T-helper 2 cell treated with Interferon-gamma antibody and Interleukin-4, amounts not matched to agents 100 ng/mL and 5 ng/mL, for 36 hours (primary cell): Measurements from ENCODE around the gene NR6A1. TPM values are rescaled to one million over a fixed set of nuclear protein-coding genes. Genes with fewer than 3 reads are reported as not detected.

Experiments used
- intact Hi-C: fragments of 100-400 bp; cut with micrococcal nuclease; formaldehyde crosslinking; loops from one replicate; pipeline ENCODE4 v1.15.1; 2023
- total RNA-seq: library from RNA; stranded (reverse); gene quantifications from 2 replicates; pipeline ENCODE4 v1.2.3, GENCODE V29; 2022

NR6A1 gene
- total RNA-seq, 1 donor from 2014 or later: 0.50 TPM

DNA sequence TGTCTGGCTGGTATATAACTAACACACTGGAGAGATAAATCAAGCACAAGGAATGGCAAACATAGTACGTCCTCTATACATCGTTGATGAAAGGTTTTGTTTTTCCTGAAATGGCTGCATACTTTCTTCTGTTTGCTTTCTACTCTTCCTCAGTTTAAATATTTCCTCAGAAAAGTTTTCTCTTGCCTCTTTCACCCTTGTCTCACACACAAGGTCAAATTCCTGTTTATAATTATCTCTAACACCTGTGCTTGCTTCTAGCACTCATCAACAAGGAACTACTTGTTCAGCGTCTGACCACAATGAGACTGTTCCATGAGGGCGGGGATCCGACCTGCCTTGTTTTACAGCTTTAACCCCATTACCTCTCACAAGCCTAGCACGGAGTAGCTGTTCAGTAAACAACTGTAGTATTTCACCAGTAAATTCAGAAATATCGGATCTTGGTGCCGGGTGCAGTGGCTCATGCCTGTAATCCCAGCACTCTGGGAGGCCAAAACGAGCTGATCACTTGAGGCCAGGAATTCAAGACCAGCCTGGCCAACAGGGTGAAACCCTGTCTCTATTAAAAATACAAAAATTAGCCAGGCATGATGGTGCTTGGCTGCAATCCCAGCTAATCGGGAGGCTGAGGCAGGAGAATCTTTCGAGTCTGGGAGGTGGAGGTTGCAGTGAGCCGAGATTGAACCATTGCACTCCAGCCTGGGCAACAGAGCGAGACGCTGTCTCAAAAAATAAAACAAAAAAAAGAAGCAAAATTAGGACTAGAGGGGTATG is 37.0 kb downstream of the NR6A1 start:
- intact Hi-C loops: no loop called here

DNA sequence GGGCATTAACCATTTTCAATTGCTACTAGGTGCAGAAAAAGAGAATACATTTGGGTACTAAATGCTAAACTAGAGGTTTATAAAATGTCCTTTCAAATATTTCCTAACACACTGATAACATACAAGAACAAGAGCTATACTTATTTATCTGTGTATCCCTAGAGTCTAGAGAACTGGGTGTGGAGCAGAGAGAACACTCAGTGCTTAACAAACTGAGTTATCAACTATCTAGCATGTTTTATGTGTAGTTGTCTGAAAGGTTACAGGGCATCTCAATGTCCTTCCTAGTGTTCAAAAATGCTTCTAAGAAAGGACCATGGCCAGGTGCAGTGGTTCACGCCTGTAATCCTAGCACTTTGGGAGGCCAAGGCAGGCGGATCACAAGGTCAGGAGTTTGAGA is 40.3 kb downstream of the NR6A1 start:
- intact Hi-C loops: loop anchor here (1.0 kb wide), 1 partner anchor 12 kb away; no protein-coding TSS in a partner anchor

DNA sequence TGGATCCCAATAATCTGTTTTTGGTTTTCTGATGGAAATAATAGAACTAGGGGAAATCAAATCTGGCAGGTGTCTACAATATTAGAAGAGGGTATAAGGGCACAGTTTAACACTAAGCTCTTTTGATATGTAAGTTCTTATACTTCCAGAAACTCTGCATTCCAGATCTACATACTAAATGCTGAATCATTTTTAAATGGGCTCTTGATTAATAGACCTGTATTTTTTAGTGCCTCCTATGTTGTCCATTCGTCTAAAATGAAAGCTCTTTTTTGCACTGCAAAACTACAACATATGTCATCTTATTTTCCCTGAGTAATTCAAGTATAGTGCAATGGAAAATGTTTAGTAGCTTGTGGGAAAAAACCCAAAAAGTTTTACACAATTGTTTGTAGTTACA is 44.2 kb downstream of the NR6A1 start:
- intact Hi-C loops: no loop called here

DNA sequence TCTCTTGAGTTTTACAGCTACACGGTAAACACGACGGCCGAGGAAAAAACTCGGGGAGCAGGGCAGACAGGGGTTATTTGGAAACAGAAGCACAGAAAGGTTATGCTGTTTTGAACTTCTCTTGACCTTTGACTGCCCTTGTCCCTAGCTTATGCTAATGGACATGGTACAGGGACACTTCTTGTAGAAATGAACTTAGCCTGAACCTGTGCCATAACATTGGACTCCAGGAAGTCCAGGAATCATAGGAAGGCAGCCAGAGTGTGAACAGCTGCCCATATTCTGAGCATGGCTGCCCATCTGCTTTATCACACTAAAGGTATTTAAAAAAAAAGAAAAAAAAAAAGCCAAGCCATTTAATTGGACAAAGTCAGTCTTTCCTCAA is 46.1 kb downstream of the NR6A1 start:
- intact Hi-C loops: no loop called here

DNA sequence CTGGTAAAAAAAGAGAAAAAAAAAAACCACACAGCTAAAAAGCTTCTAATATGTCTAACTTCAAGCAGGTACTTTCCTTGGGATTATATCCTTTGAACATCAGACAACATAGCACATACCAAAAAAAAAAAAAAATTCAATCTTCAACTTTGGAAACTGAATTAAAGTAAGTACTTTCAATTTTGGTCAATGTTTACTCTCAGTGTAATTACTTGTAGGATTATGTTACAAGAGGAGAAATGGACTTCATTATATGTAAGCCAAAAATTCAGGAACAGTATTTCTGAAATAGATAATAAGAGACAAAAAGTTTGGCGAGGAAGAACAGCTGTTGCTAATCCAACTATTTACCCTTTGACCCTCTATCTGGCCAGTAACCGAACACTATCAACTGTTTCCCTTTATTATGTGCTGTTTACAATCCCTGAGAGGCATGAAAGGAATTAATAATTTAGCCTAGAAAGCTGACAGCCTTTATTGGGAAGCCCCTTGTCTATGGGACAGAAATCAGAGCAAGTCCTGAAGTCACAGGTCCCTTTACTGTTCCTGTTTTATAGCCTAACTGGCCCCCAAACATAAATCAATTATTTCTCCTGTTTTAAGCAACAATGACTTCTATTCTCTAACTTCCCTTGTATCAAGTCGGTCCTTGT is 46.6 kb downstream of the NR6A1 start:
- intact Hi-C loops: no loop called here

DNA sequence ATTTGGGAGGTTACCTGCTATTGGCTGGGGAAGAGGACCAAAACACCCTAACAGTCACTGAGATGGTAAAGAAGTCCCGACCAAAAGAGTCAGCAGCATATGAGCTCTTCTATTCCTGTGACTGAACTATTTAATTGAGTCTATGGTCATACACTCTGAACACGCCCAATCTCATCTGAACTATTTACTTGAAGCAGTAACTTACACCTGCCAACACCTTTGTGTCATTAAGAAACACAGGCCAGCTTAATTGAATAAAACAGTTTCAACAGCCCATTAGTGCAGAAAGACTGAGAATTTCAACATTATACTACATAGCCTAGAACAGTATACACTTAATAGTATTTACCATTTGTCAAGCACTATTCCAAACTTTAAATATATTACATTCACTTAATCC is 47.8 kb downstream of the NR6A1 start:
- intact Hi-C loops: no loop called here

DNA sequence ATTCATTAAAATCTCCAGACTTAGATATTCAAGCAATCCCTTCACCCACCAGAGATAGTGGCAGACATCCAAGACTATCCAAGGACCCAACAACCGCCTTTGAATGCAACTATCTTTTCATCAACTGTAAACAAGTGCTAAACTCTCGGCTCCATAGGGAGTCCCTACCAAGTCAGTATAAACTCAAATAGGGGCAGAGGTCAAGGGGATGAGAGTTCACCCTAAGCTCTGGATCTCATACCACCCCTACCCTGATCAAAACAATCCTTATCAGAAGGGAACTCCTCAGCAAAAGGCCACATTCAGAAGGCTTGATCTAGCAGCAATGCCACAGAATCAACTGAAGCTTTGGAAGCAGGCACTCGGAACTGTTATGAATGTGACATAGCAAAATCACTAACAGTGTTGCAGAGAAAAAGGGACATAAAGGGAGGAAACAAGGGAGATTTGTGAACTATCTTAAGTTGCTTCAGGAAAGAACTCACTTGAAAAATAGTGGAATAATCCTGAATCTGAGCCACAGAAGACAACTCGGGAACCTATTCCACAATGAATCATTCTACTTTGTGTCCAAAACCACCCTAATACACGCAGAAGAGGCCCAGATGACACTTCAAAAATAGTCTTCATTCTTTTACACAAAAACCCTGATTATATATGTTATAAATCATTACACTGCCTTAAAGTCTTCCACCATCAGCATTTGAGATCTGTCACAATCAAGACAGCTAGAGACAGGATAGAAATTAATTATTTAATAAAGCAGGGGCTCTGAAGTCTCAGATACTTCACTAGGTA is 49.8 kb downstream of the NR6A1 start:
- intact Hi-C loops: no loop called here

DNA sequence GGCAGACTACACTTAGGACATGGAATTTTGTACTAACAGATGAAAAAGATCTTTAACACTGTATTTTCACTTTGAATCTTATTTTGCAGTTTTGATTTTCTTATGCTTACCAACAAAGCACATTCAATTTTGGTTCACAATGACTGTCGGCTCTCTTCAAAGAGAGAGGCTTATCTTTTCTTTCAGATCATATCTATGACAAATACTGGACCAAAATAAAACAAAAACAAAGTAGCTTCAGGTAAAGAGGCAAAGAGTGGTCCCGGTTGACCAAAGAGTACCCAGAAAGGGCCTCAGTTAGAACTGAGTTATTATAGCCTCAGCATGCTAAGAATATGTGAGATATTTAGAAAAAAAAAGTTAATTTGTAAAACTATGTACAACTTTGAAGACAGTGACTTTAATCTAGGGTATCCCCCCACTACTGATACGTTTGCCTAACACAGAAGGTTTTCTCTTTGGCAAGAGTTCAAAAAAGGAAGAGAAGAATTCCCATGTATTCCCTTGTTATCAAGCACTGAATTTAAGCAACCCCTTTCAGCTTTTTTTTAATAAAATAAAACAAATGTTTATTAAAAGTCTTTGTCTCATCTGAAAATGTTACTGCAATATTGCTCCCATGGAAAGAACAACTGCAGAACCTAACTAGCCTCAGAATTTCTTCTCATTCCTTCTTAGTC is 50.5 kb downstream of the NR6A1 start:
- intact Hi-C loops: no loop called here

DNA sequence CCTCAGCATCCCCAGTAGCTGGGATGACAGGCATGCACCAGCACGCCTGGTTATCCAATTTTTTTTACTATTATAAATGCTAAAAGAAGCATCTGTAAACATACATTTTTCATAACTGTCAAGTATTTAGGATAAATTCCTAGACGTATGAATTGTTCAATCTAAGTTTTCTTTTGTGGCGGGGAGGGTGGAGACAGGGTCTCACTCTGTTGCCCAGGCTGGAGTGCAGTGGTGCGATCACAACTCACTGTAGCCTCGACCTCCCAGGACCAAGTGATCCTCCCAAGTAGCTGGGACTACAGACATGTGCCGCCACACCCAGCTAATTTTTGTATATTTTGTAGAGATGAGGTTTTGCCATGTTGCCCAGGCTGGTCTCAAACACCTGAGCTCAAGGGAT is 52.2 kb downstream of the NR6A1 start:
- intact Hi-C loops: no loop called here

DNA sequence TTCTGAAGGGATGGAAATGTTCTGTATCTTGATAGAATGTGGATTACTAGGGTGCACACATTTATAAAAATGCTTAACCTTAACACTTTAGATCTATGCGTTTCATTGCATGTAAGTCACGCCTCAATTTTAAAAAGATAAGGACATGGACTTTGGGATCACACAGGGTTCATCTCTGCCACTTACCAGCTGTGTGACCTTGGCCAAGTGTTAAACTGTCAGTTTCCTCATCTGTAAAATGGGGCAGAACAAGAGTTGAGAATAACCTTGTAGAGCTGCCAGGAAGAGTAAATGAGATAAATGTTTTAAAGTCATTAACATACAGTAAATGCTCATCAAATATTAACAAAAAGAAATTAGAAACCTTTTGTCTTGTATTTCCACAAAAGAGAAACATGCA is 53.5 kb downstream of the NR6A1 start:
- intact Hi-C loops: no loop called here

DNA sequence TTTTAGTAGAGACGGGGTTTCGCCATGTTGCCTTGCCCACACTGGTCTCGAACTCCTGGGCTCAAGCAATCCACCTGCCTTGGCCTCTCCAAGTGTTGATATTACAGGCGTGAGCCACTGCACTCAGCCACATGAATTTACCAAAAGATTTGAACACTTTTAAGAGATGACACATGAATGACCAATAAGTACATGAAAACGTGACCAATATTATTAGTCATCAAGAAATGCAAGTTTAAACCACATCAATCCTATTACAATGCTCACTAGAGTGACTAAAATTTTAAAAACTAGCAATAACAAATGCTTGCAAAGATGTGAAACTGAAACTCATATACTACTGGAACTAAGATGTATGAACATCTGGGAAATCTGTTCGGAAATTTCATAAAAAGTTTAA is 54.3 kb downstream of the NR6A1 start:
- intact Hi-C loops: no loop called here

DNA sequence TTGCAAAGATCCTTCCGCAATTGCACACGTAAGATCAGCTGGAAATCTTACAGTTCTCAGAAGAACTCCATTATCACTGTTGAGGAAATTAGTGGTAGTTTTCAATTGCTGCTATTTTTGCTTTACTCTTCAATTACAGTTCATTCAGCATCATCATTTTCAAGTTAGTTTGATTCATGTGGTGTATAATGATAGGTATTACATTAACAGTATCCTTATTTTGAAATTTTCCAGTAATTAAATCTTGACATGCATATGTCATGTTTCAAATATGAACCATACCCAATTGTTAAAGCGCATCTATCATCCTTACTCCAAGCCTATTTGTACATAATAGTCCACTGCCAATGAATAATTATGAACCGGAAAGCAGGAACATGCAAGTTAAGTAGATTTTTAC is 60.3 kb downstream of the NR6A1 start:
- intact Hi-C loops: loop anchor here (5.0 kb wide), 2 partner anchors 53 to 62 kb away; partner anchors contain the start of gene NR6A1

DNA sequence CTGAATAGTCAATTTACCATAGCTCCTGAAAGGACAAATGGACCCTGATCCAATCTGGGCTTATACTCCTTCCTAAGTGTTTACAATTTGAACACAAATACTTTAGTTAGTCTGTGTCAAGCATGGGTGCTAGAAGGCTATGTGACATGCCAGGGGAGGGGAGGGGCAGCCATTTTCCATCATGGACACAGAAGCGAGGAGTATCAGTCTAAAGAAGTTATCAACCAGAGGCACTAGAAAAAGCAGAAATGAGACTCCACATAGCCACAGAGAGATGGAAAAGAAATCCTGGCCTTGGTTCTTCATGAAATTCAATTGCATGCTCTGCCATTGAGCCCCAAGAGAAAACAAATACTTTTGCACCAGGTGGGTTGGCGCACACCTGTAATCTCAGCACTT is 61.8 kb downstream of the NR6A1 start:
- intact Hi-C loops: no loop called here

DNA sequence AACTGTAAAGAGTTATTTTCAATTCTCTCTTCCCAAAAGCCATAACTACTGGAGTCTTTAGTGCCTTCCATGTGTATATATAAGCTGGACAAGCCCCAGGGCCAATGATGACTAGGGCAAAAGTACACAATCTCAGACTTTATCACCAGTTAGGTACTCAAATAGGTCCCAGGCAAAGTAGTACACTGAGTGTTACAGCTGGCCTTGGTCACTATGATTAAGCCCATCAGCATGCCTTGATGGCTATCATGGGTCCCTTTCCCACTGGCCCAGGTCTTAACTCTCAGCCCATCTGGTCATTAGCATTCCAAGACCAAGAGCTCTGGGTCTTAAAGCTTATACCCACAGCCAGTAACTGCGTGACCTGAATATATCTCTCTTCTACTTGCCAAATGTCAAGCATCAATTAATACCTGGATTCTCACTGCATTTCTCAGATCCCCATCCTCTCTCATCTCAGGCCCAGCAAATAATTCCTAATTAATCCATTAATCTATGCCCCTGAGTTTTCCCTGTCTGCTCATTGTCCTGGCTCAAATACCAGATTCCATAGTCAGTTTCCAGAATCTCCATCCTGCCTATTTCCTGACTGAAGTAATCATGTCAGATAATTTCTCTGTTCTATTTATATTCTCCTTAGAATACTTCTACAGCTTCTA is 62.3 kb downstream of the NR6A1 start:
- intact Hi-C loops: no loop called here

DNA sequence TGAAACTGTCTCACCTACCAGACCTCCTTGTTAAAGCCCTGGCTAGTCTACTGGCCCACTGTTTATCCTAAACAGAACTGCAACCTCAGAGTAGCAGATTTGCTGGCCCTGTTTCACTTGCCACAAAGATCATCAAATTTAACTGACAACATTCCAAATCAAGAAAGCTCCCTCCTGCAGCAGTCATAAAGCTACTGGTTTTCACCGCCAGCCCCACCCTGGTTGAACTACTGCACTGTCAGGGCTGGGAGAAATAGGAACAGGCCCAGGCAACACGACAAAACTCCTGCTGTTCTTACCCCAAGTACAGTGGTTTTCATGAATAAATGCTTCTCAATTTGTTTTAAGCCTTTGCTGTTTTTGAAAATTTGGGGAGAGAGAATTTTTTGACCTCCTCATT is 63.0 kb downstream of the NR6A1 start:
- intact Hi-C loops: no loop called here

DNA sequence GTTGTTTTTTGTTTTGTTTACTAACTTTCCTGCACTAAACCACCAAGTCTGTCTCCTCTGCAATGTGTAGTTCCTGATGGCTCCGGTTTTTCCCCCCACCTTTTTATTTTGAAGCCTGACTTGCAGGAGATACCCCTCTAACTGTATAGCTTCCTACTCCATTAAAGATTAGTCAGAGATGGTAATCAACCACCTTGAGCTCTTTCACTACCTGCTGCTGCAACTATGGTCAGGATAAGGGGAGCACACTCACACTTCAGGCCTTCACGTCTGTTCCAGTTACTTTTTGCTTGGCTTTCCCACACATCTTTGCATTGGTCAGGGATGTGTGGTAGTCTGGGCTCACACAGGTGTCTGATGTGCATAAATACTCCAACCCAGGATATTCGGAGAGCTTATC is 63.4 kb downstream of the NR6A1 start:
- intact Hi-C loops: no loop called here

DNA sequence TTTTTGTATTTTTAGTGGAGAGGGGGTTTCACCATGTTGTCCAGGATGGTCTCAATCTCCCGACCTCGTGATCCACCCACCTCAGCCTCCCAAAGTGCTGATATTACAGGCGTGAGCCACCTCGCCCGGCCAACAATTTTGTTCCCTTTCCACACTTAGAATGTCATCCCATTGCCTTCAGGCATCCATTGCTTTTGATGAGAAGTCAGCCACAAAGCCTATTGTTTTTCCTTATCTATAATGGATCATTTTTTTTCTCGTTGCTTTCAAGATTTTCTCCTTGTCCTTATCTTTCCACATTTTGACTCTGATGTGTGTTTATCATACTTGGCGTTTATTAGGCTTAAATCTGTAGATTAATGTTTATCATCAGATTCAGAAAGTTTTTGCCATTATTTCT is 64.4 kb downstream of the NR6A1 start:
- intact Hi-C loops: no loop called here

DNA sequence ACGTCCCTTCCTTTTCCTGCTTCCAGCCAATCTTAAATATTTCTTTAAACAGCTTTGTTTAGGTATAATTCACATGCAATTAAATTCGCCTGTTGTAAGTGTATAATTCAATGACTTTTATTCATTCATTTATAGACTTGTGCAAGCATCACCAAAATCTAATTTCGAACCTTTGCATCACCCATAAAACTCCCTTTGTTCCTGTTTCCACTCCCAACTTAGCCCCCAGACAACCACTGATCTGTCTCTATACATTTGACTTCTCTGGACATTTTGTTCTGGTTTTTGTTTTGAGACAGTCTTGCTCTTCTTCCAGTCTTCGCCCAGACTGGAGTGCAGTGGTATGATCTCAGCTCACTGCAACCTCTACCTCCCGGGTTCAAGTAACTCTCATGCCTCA is 71.5 kb downstream of the NR6A1 start:
- intact Hi-C loops: no loop called here

DNA sequence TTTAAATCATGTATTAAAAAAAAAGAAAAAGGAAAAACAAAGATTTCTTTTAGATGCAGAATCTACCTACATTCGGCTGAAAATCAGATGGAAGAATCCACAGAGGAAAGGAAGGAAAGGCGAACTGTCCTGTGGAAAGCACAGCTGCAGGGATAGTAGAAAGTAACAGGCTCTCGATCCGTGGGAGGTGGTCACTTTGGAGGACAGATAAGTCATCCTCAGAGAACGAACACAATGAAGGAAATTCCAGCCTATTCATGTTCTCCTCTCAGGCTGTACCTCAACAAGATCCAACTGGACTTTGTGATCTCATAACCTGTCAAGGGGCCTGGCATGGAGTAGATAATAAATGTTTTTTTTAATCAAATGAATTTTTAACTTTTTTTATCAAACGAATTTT is 72.8 kb downstream of the NR6A1 start:
- intact Hi-C loops: no loop called here

DNA sequence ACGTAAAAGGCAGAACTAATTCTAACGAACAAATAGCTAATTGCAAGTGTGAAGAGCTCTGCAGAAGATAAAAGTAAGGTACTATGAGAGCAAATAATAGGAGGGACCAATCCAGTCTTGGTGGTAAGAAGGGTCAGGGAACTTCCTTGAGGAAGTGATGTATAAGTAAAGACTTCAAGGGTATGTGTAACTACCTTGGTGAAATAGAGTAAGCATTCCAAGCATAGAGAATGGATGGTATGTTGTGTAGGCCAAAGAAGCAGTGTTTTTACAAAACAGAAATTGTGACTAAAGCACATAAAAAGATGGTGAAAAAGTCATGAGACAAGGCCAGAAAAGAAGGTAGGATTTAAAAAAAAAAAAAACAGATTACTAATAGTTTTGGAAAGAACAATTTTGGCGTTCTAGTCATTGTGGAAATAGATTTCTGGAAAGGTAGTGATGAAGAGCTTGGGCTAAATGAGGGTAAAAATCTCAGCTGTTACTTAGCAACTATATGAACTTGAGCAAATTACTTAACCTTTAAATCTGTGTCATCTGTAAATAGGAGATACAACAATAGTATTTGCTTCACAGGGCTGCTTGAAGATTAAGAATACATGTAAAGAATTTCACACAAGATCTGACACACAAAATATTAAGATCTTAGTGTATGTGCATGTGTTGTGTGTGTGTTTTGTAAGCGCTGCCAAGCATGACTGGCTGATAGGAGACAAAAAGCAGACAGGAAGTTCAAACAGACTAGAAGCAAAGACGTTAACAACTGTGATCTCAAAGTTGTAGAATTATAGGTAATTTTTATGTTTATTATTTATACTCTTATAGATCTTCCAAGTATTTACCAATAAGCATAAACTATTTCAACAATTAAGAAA is 73.5 kb downstream of the NR6A1 start:
- intact Hi-C loops: no loop called here
